ENCODE data around the gene SLC2A1. TPM values are rescaled to one million over a fixed set of nuclear protein-coding genes. Genes with fewer than 3 reads are reported as not detected.

Gene SLC2A1
- total RNA-seq, 1 donor from 2014 or later, result 192 TPM

- no peak for DNase-seq (ENCODE audit: extremely low spot score, unreplicated experiment)
- Mint-ChIP-seq H3K27ac (no peak overlapping the region), H3K36me3 (no peaks in the 10 kb centered on the region), H3K4me1 (ENCODE audit: unreplicated experiment) (no peaks in the 10 kb centered on the region), H3K9me3 (no peaks in the 10 kb centered on the region), H3K27me3 (no peaks in the 10 kb centered on the region), H3K4me3 (no peak overlapping the region)
- TF ChIP-seq CTCF (conservative IDR thresholded peaks at IDR 0.05), result no peak
Observed at GRCh38 chr1:42886046-42886739, 72.5 kb downstream of the SLC2A1 start.

GRCh38 chr1:42880384-42880783 lies 78.3 kb downstream of the SLC2A1 start:
- no peak for DNase-seq (ENCODE audit: extremely low spot score, unreplicated experiment)
- H3K27me3 Mint-ChIP-seq, result peaks cover 5% of the 10 kb centered on the region
- no peak overlapping the region for H3K27ac Mint-ChIP-seq
- H3K36me3 Mint-ChIP-seq, result no peaks in the 10 kb centered on the region
- H3K4me3 Mint-ChIP-seq, result no peak overlapping the region
- no peaks in the 10 kb centered on the region for H3K9me3 Mint-ChIP-seq
- TF ChIP-seq CTCF (conservative IDR thresholded peaks at IDR 0.05), result no peak
- H3K4me1 Mint-ChIP-seq (ENCODE audit: unreplicated experiment), result peaks cover 9% of the 10 kb centered on the region

GRCh38 chr1:42877380-42877779 lies 81.3 kb downstream of the SLC2A1 start:
- Mint-ChIP-seq H3K36me3 (no peaks in the 10 kb centered on the region), H3K9me3 (no peaks in the 10 kb centered on the region), H3K27me3 (peaks cover 9% of the 10 kb centered on the region), H3K27ac (no peak overlapping the region), H3K4me3 (no peak overlapping the region), H3K4me1 (ENCODE audit: unreplicated experiment) (peaks cover 9% of the 10 kb centered on the region)
- no peak for TF ChIP-seq CTCF (conservative IDR thresholded peaks at IDR 0.05)
- no peak for DNase-seq (ENCODE audit: extremely low spot score, unreplicated experiment)

- no peaks in the 10 kb centered on the region for H3K9me3 Mint-ChIP-seq
- no peaks in the 10 kb centered on the region for H3K36me3 Mint-ChIP-seq
- H3K4me1 Mint-ChIP-seq (ENCODE audit: unreplicated experiment), result peaks cover 9% of the 10 kb centered on the region
- peaks cover 9% of the 10 kb centered on the region for H3K27me3 Mint-ChIP-seq
- no peak overlapping the region for H3K4me3 Mint-ChIP-seq
- TF ChIP-seq CTCF (conservative IDR thresholded peaks at IDR 0.05), result no peak
- no peak overlapping the region for H3K27ac Mint-ChIP-seq
- no peak for DNase-seq (ENCODE audit: extremely low spot score, unreplicated experiment)
Observed at GRCh38 chr1:42876009-42876408, 82.7 kb downstream of the SLC2A1 start.

Other genes starting within 250 kb of the SLC2A1 start
- 0.33 and 2.3 TPM in 2 replicates for gene CLDN19, start 218.6 kb downstream of the SLC2A1 start, total RNA-seq (ENCODE audit: low replicate concordance)
- 30.7 and 77.2 TPM in 2 replicates for gene P3H1, start 191.8 kb downstream of the SLC2A1 start, total RNA-seq (ENCODE audit: low replicate concordance)
- 5.9 and 9.1 TPM in 2 replicates for gene C1orf50, start 191.6 kb downstream of the SLC2A1 start, total RNA-seq (ENCODE audit: low replicate concordance)
- gene TMEM269, start 173.9 kb downstream of the SLC2A1 start, total RNA-seq (ENCODE audit: low replicate concordance), result 0.41 and 0.57 TPM in 2 replicates
- gene ERMAP, start 141.7 kb downstream of the SLC2A1 start, total RNA-seq (ENCODE audit: low replicate concordance), result 8.4 and 10.3 TPM in 2 replicates
- 31.3 and 42.9 TPM in 2 replicates for gene SVBP, start 141.5 kb downstream of the SLC2A1 start, total RNA-seq (ENCODE audit: low replicate concordance)
- gene ZNF691, start 112.3 kb downstream of the SLC2A1 start, total RNA-seq (ENCODE audit: low replicate concordance), result 11.2 and 18.0 TPM in 2 replicates
- 57.2 and 68.3 TPM in 2 replicates for gene EBNA1BP2, start 213.4 kb upstream of the SLC2A1 start, total RNA-seq (ENCODE audit: low replicate concordance)
- 0.74 and 1.8 TPM in 2 replicates for gene CFAP57, start 213.5 kb upstream of the SLC2A1 start, total RNA-seq (ENCODE audit: low replicate concordance)